Measurements from ENCODE around the gene FAM163A. TPM values are rescaled to one million over a fixed set of nuclear protein-coding genes. Genes with fewer than 3 reads are reported as not detected.
A peak's percentile ranks its signal among the peaks of the same experiment; 100 is the strongest.

FAM163A gene
- total and polyA plus RNA-seq, 9 donors, result 0.10 to 1.7 (median 0.47) TPM; not detected in 3

DNA sequence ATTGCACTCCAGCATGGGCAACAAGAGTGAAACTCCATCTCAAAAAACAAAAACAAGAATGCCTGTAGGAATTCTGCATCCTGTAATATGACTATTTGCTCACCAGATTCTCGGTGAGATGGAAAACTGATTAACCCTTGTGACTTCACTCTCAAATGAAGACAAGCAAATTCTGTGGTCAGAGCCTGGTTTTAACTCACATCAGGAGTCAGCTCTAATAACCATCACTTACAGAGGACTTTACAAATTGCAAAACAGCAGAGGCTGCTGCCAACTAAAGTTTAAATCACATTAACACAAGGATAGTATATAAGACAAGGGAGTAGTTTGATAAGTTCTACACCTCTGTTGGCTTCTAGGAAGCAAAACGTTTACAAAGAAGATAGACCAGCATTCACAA is 35.7 kb upstream of the FAM163A start:
- Histone ChIP-seq H3K27me3 (no peaks in the 10 kb centered on the region), H3K4me1 (ENCODE audit: insufficient read depth) (no peaks in the 10 kb centered on the region), H3K4me3 (no peak overlapping the region), H3K9me3 (no peaks in the 10 kb centered on the region), H3K36me3 (no peaks in the 10 kb centered on the region), H3K27ac (no peak overlapping the region)
- TF ChIP-seq, protein P1, sequence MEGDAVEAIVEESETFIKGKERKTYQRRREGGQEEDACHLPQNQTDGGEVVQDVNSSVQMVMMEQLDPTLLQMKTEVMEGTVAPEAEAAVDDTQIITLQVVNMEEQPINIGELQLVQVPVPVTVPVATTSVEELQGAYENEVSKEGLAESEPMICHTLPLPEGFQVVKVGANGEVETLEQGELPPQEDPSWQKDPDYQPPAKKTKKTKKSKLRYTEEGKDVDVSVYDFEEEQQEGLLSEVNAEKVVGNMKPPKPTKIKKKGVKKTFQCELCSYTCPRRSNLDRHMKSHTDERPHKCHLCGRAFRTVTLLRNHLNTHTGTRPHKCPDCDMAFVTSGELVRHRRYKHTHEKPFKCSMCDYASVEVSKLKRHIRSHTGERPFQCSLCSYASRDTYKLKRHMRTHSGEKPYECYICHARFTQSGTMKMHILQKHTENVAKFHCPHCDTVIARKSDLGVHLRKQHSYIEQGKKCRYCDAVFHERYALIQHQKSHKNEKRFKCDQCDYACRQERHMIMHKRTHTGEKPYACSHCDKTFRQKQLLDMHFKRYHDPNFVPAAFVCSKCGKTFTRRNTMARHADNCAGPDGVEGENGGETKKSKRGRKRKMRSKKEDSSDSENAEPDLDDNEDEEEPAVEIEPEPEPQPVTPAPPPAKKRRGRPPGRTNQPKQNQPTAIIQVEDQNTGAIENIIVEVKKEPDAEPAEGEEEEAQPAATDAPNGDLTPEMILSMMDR (IDR thresholded peaks at IDR 0.05), result no peak
- TF ChIP-seq POLR2A (IDR thresholded peaks at IDR 0.05), result no peak
- TF ChIP-seq EP300 (IDR thresholded peaks at IDR 0.05), result no peak
- WGBS, 3 donors, result 48 to 62% (median 51%) methylated on average over 2 of the region's 2 CpGs
- intact Hi-C loops (cut with DNase I), result loop anchor here (2.0 to 10.0 kb wide), 6 partner anchors 100 to 477 kb away; no protein-coding TSS in a partner anchor
- no peak for DNase-seq

DNA sequence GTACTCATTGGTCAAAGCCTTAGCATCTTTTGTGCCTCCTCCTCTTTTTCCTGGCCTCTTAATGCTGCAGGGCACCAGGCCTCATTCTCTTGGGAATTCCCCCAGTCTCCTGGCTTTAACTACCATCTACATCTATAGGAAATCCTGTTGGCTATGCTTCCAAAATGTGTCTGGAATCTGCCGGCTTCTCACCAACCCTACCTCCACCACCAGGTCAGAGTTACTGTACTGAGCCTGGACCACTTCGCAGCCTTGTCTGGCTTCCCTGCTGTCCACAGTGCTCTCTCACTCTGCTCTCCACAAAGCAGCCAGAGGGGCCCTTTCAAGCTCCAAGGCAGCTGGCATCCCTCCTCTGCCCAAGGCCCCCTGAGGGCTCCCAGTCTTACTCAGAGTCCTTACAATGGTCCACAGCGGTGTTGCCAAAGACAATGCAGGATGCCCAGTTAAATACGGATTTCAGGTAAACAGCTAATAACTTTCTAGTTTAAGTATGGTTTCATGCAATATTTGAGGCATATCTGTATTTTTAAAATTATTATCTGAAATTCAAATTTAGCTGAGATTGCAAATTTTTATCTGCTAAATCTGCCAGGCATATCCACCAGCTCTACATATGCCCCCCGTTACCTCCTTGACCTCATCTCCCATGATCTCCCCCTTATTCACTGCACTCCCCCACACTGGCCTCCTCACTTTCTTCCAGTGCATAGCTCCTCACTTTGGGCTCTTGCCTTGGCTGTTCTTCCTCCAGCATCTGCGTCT is 34.5 kb upstream of the FAM163A start:
- no peak overlapping the region for H3K27ac ChIP-seq
- 83 to 88% (median 86%) methylated on average over 6 of the region's 6 CpGs for WGBS, 3 donors
- no peaks in the 10 kb centered on the region for H3K4me1 ChIP-seq (ENCODE audit: insufficient read depth)
- H3K4me3 ChIP-seq, result no peak overlapping the region
- no peaks in the 10 kb centered on the region for H3K36me3 ChIP-seq
- DNase-seq, result no peak
- intact Hi-C loops (cut with DNase I), result loop anchor here (5.0 to 10.0 kb wide), 4 partner anchors 99 to 476 kb away; no protein-coding TSS in a partner anchor
- TF ChIP-seq POLR2A (IDR thresholded peaks at IDR 0.05), result no peak
- no peak for TF ChIP-seq EP300 (IDR thresholded peaks at IDR 0.05)
- TF ChIP-seq, protein P1 (IDR thresholded peaks at IDR 0.05), result no peak
- no peaks in the 10 kb centered on the region for H3K9me3 ChIP-seq
- H3K27me3 ChIP-seq, result no peaks in the 10 kb centered on the region

DNA sequence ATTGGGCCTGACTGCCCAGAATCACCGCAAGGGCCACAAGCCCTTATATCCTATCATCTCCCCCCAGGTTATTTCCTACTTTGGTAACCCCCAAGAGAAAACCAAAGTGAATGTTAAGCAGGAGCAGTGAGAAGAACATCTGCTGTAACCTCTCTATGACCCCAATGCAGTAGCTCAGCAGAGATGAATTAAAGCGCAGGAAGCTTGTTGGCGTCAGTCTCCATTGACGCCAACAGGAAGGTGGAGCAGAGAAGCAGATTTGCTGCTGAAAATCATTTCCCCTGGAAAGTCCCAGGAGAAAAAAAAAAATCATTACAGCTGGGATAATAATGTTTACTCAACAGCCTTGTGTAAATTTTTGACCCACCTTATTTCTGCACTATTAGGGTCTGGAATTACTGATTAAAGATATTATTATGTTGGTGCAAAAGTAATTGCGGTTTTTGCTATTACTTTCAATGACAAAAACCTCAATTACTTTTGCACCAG is 33.2 kb upstream of the FAM163A start:
- Histone ChIP-seq H3K27ac (no peak overlapping the region), H3K36me3 (no peaks in the 10 kb centered on the region), H3K4me3 (no peak overlapping the region), H3K27me3 (no peaks in the 10 kb centered on the region), H3K4me1 (ENCODE audit: insufficient read depth) (no peaks in the 10 kb centered on the region), H3K9me3 (no peaks in the 10 kb centered on the region)
- 28 to 42% (median 31%) methylated on average over 5 of the region's 5 CpGs for WGBS, 3 donors
- TF ChIP-seq EP300 (IDR thresholded peaks at IDR 0.05), result no peak
- TF ChIP-seq, protein P1 (IDR thresholded peaks at IDR 0.05), result no peak
- TF ChIP-seq POLR2A (IDR thresholded peaks at IDR 0.05), result no peak
- intact Hi-C loops (cut with DNase I), result loop anchor here (5.0 to 10.0 kb wide), 4 partner anchors 97 to 475 kb away; no protein-coding TSS in a partner anchor
- peak in 1 of 5 donors; percentile 30 for DNase-seq

DNA sequence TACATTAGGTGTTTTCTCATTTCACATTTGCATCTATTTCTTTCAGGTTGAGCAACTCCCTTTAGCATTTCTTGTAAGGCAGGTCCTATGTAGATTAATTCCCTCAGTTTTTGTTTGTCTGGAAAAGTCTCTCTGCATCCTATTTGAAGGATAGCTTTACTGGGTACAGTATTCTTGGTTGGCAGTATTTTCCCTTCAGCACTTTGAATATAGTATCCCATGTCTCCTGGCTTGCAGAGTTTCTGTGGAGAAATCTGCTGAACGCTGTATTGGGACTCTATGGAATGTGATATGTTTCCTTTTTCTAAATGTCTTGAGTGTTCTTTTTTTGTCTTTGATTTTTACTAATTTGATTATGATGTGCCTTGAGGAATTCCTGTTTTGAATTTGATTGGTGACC is 28.9 kb upstream of the FAM163A start:
- intact Hi-C loops (cut with DNase I), result no loop called here
- WGBS, 3 donors, result 88 to 92% (median 89%) methylated on average over 1 of the region's 1 CpG
- Histone ChIP-seq H3K27ac (no peak overlapping the region), H3K4me3 (no peak overlapping the region), H3K36me3 (no peaks in the 10 kb centered on the region), H3K4me1 (ENCODE audit: insufficient read depth) (no peaks in the 10 kb centered on the region), H3K27me3 (no peaks in the 10 kb centered on the region), H3K9me3 (no peaks in the 10 kb centered on the region)
- TF ChIP-seq, protein P1 (IDR thresholded peaks at IDR 0.05), result no peak
- TF ChIP-seq POLR2A (IDR thresholded peaks at IDR 0.05) (no peak), EP300 (IDR thresholded peaks at IDR 0.05) (no peak)
- DNase-seq, result no peak
